ENCODE measurements around the gene LRRC43. TPM values are rescaled to one million over a fixed set of nuclear protein-coding genes. Genes with fewer than 3 reads are reported as not detected.

LRRC43 gene
- total and polyA plus RNA-seq, 10 of the 15 experiments (the other 5 are each of a cell fraction or from before 2014, with no cell fraction given), result 0.23 TPM; not detected in 9

GRCh38 chr12:122190842-122191668, 8.1 kb downstream of the LRRC43 start (continued):
- TF ChIP-seq TBL1XR1 (IDR thresholded peaks at IDR 0.05; ENCODE audit: low read depth, low read length), result no peak
- TF ChIP-seq NRF1 (conservative IDR thresholded peaks at IDR 0.05; ENCODE audit: low read depth, low read length), result no peak
- TF ChIP-seq YY1 (IDR thresholded peaks at IDR 0.05; ENCODE audit: low read depth, low read length), result peak; percentile 59; the same call in 1 of the 2 replicates
- TF ChIP-seq CREB1 (IDR thresholded peaks at IDR 0.05; ENCODE audit: low read depth), result peak; percentile 42; the same call in 1 of the 2 replicates

- Histone ChIP-seq H3K9me3 (replicated peaks; ENCODE audit: control insufficient read depth, insufficient read depth, low read length) (peaks cover 3% of the 10 kb centered on the region; the same call in 1 of the 3 replicates), H3K9ac (ENCODE audit: control insufficient read depth, insufficient read depth, low read length) (no peak overlapping the region), H3K4me3 (no peak overlapping the region), H3K4me2 (ENCODE audit: control insufficient read depth, insufficient read depth) (no peak overlapping the region), H2AFZ (ENCODE audit: control insufficient read depth, low read depth, low read length) (no peak overlapping the region), H3K4me1 (ENCODE audit: control insufficient read depth, insufficient read depth, low read length) (no peaks in the 10 kb centered on the region), H3K79me2 (ENCODE audit: control insufficient read depth, insufficient read depth, low read length) (no peaks in the 10 kb centered on the region), H3K27me3 (replicated peaks in 1 of 2; ENCODE audit: control insufficient read depth in 2 of 2, insufficient read depth in 2 of 2, low read length in 1 of 2) (no peaks in the 10 kb centered on the region; a peak in 1 of 4 replicates), H3K27ac (ENCODE audit: control insufficient read depth, insufficient read depth) (no peak overlapping the region), H3K36me3 (ENCODE audit: control insufficient read depth in 2 of 2, insufficient read depth in 2 of 2, low read length in 1 of 2) (no peaks in the 10 kb centered on the region), H4K20me1 (ENCODE audit: control insufficient read depth, insufficient read depth) (no peaks in the 10 kb centered on the region)
- intact Hi-C loops (cut with micrococcal nuclease; ENCODE audit: unreplicated experiment) (no loop called here), in situ Hi-C loops (cut with MboI) (loop anchor here (5.0 kb wide), 1 partner anchor 135 kb away; no protein-coding TSS in a partner anchor)
- FAIRE-seq (no peak), ATAC-seq (no peak), DNase-seq (ENCODE audit: low read depth, low spot score) (no peak)
- 52% methylated on average over 11 of the region's 11 CpGs for WGBS (ENCODE audit: insufficient coverage, insufficient replicate concordance, low lambda C conversion rate, missing lambda C conversion rate)
- ChIA-PET CTCF (interaction anchor here (0.6 to 4.1 kb wide), 4 partner anchors 29 to 347 kb away, joined by 3 to 29 read pairs (median 4); no protein-coding TSS in a partner anchor), POLR2A (no interaction called here), SMC1A (ENCODE audit: uncharacterized antibody, unreplicated experiment) (interaction anchor here (0.9 to 1.2 kb wide), 3 partner anchors 69 to 139 kb away, joined by 3 to 4 read pairs (median 3); no protein-coding TSS in a partner anchor), RAD21 (ENCODE audit: unreplicated experiment) (no interaction called here)
- TF ChIP-seq NFXL1 (IDR thresholded peaks at IDR 0.05; ENCODE audit: borderline replicate concordance), result no peak
- no peak for TF ChIP-seq ZNF24 (IDR thresholded peaks at IDR 0.05)
- TF ChIP-seq ELK1 (IDR thresholded peaks at IDR 0.05; ENCODE audit: low read depth, low read length), result no peak
- no peak for TF ChIP-seq MAX (IDR thresholded peaks at IDR 0.05; ENCODE audit: low read depth, low read length)
- no peak for TF ChIP-seq BACH1 (IDR thresholded peaks at IDR 0.05; ENCODE audit: borderline replicate concordance)
- no peak for TF ChIP-seq REST (IDR thresholded peaks at IDR 0.05; ENCODE audit: low read depth, low read length)
- TF ChIP-seq ZSCAN29 (IDR thresholded peaks at IDR 0.05), result no peak
- TF ChIP-seq ESRRA (IDR thresholded peaks at IDR 0.05; ENCODE audit: low read length), result no peak
- TF ChIP-seq MEF2A (IDR thresholded peaks at IDR 0.05; ENCODE audit: insufficient read depth, low read depth, low read length), result no peak
- no TSS peak for BruUV-seq (replicated peaks)
These were observed 9.5 kb downstream of the LRRC43 start for GRCh38 chr12:122192441-122192840.

All from GM12878 (cell line).